ENCODE data around the gene IGF2BP2. TPM values are rescaled to one million over a fixed set of nuclear protein-coding genes. Genes with fewer than 3 reads are reported as not detected.

IGF2BP2 gene
- total and polyA plus RNA-seq, 2 of the 13 experiments (the other 11 are each of a cell fraction or from before 2014, with no cell fraction given): 6.5 to 46.0 TPM

DNA sequence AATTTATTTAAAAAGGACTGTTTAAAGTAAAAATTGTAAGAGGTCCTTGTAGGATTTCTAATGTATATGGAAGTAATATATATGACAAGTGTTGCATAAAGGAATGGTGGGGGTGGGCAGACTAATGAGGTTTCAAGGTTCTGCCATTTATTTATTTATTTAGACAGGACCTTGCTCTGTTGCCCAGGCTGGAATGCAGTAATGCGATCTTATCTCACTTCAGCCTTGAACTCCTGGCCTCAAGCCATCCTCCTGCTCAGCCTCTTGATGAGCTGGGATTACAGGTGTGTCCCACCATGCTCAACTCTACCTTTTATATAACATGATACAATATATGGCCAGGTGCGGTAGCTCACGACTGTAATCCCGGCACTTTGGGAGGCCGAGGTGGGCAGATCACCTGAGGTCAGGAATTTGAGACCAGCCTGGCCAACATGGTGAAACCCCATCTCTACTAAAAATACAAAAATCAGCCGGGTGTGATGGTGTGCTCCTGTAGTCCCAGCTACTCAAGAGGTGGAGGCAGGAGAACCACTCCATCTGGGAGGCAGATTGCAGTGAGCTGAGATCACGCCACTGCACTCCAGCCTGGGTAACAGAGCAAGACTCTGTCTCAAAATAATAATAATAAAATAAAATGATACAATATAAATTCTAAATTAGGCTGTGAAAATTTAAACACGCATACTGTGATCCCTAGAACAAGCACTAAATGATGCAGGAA lies 33.8 kb upstream of the IGF2BP2 start:
- in situ Hi-C loops (cut with HindIII; ENCODE audit: extremely low pct_ligation_motif_present, low pct_unique_long_range_greater_than_20kb) (no loop called here), intact Hi-C loops (cut with micrococcal nuclease; ENCODE audit: unreplicated experiment) (no loop called here)
- Histone ChIP-seq H3K36me3 (replicated peaks in 1 of 2; ENCODE audit: control insufficient read depth in 1 of 2, insufficient read depth in 2 of 2, low read length in 2 of 2) (no peaks in the 10 kb centered on the region), H3K79me2 (ENCODE audit: insufficient read depth, low read length) (no peaks in the 10 kb centered on the region), H3K27me3 (ENCODE audit: control insufficient read depth in 1 of 2, insufficient read depth in 2 of 2, low read length in 2 of 2) (no peaks in the 10 kb centered on the region), H3K4me1 (ENCODE audit: insufficient read depth, low read length) (peaks cover 34% of the 10 kb centered on the region), H4K20me1 (ENCODE audit: insufficient read depth, low read length) (no peaks in the 10 kb centered on the region), H2AFZ (ENCODE audit: low read length) (no peak overlapping the region), H3K27ac (ENCODE audit: extremely low read length, insufficient read depth, low read length) (peak overlapping the region; percentile 65), H3K4me2 (ENCODE audit: low read depth, low read length) (peak overlapping the region; percentile 61), H3K9me3 (ENCODE audit: low read length) (peaks cover 12% of the 10 kb centered on the region; the same call in 1 of the 2 replicates), H3K4me3 (replicated peaks in 1 of 3; ENCODE audit: insufficient read depth in 1 of 3, low read depth in 2 of 3, low read length in 3 of 3) (no peak overlapping the region; a peak in 1 of 6 replicates), H3K9ac (ENCODE audit: insufficient read depth, low read depth, low read length) (no peak overlapping the region)
- ChIA-PET CTCF (ENCODE audit: low intra/inter-chr PET ratio, low total read pairs) (no interaction called here), POLR2A (interaction anchor here (1.0 to 1.8 kb wide), 6 partner anchors 9 to 108 kb away, joined by 3 to 11 read pairs (median 4); no protein-coding TSS in a partner anchor)
- DNase-seq (ENCODE audit: low spot score): peak; percentile 94
- 19% methylated on average over 8 of the region's 8 CpGs for WGBS (ENCODE audit: low lambda C conversion rate)
- peak; percentile 90 for ATAC-seq
- no TSS peak for BruUV-seq (replicated peaks)
- FAIRE-seq: peak; percentile 75
- TF ChIP-seq AFF4 (CRISPR knock-in tag; IDR thresholded peaks at IDR 0.05) (no peak), ZNF17 (CRISPR knock-in tag; IDR thresholded peaks at IDR 0.05) (no peak), GFI1 (CRISPR knock-in tag; IDR thresholded peaks at IDR 0.05; ENCODE audit: borderline replicate concordance) (peak; percentile 79), REST (IDR thresholded peaks at IDR 0.05; ENCODE audit: borderline replicate concordance in 1 of 2, low read depth in 1 of 2, low read length in 2 of 2) (0 out of 4 replicates have a peak, but pooled peaks of 1 of the 2 experiments have one; percentile 38), TOPORS (CRISPR knock-in tag; IDR thresholded peaks at IDR 0.05) (0 out of 2 replicates have a peak, but pooled peaks have one; percentile 25), ETV5 (CRISPR knock-in tag; IDR thresholded peaks at IDR 0.05; ENCODE audit: borderline replicate concordance) (peak; percentile 40; the same call in 1 of the 2 replicates), MIER3 (CRISPR knock-in tag; IDR thresholded peaks at IDR 0.05; ENCODE audit: borderline replicate concordance) (peak; percentile 60; the same call in 1 of the 2 replicates), NONO (IDR thresholded peaks at IDR 0.05) (no peak), NONO (CRISPR knock-in tag; conservative IDR thresholded peaks at IDR 0.05) (peak; percentile 54; the same call in 1 of the 2 replicates), FOXA1 (IDR thresholded peaks at IDR 0.05) (no peak), FOXA1 (CRISPR knock-in tag; IDR thresholded peaks at IDR 0.05) (peak; percentile 50; the same call in 1 of the 2 replicates)
- TF ChIP-seq, protein P1, sequence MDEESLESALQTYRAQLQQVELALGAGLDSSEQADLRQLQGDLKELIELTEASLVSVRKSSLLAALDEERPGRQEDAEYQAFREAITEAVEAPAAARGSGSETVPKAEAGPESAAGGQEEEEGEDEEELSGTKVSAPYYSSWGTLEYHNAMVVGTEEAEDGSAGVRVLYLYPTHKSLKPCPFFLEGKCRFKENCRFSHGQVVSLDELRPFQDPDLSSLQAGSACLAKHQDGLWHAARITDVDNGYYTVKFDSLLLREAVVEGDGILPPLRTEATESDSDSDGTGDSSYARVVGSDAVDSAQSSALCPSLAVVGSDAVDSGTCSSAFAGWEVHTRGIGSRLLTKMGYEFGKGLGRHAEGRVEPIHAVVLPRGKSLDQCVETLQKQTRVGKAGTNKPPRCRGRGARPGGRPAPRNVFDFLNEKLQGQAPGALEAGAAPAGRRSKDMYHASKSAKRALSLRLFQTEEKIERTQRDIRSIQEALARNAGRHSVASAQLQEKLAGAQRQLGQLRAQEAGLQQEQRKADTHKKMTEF (CRISPR knock-in tag; IDR thresholded peaks at IDR 0.05): peak; percentile 70; the same call in 1 of the 2 replicates
